ENCODE data around the gene DMWD.

GRCh38 chr19:45767881-45768654 lies 24.6 kb downstream of the DMWD start:
- TF ChIP-seq CTCF (IDR thresholded peaks at IDR 0.05; ENCODE audit: low read depth, low read length, poor library complexity, severe bottlenecking) (no peak), EZH2phosphoT487 (IDR thresholded peaks at IDR 0.05; ENCODE audit: borderline replicate concordance, low read length) (no peak)
